NCI-H510A treated with DMSO at 0.1 percent for 48 hours (cell line): Measurements from ENCODE around the gene DOCK1.

Experiments used
- DNase-seq: peaks from one replicate; lab custom pipeline; 2025; lab: John Stamatoyannopoulos, UW

Gene DOCK1

DNA sequence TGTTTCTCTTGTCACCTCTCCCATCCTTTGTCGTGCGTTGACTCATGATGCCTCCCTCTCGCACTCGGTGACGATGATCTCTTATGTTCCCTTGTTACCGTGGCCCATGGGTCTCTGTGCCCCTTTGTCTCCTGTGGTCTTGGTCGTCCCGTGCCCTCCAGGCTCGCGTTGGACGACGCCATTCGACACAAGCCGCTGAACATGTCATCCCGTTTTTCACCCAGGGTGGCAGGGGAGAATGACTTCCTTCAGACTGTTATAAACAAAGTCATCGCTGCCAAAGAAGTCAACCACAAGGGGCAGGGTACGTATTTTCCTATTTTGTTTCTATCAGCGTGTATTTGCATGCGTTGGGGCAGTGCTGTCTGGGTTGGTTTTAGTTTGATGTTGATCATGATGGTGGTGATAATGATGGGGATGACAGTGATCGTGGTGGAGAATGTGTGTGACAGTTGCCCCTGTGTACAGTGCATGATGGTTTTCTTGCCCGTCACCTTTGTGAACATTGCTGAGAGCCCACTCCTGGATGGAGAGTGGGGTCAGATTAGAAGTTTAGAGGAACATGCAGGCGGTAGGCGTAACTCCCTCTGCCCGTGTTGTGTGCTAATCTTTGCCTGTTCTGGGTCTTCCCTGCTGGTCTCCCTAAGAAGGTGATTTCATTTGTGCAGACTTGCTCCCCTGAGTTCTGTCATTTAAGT is 107.0 kb downstream of the DOCK1 start:
- no peak for DNase-seq

DNA sequence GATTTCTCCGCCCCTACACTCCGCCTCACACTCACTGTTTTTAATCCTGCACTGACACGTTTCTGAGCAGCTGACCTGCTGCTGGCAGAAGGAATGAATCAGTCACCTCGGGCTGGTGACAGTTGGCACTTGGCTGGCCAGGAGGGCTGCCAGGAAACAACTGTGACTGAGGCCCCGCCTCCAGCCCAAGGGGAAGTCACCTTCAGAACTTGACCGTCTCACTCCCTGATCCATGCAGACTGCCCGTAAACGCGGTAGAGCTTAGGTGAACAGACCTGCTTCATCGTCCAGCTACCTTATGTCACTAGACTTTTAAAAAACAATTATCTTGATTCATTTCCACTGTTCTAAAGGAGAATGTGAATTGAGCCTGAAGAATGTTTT is 107.5 kb downstream of the DOCK1 start:
- peak; percentile 19 for DNase-seq

DNA sequence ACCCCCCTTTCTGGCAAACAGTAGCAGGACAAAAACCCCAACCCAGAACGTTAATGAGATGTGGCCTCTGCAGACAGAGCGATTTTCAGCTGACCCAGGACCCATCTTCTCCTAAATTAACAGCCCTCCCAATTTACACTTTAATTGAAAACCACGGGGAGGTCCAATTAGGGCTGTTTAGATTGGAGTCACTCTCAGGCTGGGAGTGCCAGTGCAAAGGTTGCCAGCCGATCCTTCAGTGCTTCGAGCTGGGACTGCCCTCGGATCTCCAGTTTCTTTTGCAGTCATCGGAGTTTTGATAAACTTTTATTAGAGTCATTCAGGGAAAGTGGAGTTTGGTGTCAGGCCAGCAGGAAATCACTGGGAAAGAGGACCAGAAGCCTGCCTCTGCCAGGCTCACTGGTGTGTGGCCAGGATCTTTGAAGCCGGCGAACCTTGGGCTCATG is 108.0 kb downstream of the DOCK1 start:
- no peak for DNase-seq

DNA sequence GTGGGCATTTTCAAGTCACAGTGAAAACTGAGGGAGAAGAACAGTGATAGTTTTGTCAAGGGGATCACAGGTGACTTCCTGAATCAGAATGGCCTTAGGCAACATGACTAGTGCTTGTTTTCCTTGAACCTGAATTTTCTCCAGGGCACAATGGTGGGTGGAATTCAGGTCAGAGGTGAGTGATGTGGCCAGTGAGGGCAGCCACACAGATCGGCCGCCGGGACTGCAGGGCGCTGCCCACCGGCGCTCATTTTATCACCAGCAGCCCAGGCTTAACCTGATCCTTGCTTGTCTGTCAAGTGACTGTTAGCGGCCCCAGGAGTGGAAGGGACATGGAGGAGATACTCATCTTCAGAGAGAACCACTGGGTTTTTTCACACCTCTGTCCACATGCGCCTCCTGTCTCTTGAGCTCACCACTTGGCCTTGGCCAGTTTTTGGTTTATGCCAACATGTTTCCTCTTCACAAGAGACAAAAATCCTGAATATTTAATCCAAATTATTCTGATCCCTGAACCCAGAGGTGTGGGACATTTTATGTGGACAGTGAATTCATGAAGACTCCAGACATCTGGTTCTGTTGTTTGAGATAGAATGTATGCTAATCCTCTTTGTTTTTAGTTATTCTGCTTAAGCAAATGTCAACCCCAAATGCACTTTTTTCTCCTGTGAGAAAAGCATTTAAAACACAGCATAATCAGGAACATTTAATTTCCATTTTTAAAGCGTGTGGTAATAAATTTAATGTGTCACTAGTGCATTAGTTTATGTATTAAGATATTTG is 108.7 kb downstream of the DOCK1 start:
- DNase-seq, result no peak

DNA sequence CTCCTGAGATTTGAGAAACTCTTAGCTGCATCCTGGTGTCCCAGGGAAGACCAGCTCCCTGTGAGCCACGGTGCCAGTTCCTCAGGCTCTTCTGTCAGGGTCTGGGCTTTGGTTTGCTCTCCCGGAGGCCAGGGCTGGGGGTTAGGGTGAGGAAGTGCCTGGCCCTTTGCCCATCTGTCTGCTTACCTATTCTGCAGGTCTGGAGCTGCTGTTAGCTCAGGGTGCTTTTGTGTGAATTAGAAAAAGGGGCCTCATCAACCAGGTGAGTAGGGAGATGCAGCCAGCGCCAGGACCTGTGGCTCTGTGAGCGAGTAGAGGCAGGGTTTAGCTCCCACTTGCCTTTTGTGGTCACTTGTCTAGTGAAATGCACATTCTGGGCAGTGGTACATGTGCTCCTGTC is 109.4 kb downstream of the DOCK1 start:
- DNase-seq, result no peak

DNA sequence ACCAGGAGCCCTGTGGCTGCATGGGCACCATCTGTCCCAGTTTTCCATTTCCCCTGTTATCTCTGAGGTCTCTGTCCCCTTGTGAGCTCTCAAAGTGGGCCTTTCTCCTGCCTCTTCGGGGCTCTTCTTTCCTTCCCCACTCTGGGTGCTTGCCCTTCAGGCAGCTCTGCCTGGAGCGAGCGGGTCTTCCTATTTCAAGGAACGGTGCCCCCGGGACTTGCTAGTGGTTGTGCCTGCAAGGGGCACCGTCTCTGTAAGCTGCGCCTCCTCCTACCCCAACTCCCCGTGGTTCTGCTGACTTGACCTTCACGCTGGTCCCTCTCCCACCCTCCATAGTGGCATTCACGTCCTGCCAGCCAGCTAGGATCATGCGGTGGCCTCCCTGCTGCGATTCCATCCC is 110.1 kb downstream of the DOCK1 start:
- no peak for DNase-seq

DNA sequence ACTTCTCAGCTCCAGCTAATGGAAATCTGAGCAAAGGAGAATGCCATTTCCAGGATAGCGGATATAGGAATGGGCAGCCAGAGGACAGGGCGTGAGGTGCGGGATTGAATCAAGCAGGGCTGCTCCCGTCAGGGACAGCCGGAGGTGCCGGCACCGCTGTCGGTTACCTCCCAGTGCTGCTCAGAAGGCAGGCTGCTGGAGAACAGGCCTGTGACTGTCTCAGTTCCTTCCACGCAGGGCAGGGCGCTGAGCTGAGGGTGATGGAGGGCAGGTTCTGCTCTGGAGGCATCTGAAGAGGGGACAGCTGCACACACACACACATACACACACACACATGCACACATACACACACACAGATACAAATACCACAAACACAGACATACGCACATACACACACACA is 111.1 kb downstream of the DOCK1 start:
- DNase-seq, result no peak

DNA sequence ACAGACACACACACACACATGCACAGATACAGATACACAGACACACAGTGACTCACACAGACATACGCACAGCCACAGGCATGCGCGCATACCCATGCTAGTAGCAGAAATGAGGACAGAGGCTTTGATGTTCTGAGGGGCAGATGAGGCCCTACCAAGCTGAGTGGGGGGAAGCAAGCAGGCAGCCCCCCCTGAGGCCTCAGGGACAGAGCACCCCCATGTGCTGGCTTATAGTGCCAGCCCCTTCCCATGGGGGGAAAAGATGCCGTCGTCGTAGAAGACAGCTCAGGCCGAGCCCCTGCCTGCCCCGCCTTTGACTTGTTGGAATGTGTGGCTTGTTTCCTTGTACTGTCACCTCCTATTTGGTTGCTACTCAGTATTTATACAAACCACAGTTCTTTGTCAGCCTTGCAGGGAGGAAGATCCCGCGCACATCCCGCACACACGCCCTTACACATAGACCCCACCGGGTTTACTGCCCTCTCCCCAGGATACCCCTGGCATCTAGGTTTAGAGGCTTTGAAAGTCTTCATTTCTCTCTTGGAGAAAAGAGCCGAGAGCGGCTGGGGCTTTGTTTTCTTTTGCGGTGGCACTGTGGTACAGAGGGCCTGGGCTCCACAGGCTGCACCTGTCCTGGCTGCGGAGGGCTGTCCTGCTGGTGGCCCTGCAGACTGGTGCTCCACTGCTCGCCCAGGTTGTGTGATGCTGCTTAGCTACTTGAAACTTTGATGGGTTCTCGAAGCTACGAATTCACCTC is 112.5 kb downstream of the DOCK1 start:
- no peak for DNase-seq

DNA sequence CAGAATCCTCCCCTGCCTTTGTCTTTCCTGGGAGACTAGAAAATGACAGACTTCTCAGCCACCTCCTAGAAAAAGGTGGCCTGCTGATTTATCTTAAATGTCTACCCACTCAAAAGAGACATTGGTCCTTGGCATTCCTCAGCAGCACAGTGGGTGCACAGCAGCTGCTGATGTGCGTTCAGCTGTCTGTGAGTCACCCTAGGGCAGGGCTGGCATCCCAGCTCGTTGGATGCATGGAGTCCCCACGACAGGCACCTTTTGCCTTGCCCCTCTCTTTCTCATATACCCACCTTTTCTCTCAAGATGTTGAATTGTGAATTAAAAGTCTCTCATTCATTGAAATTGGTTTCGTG is 113.0 kb downstream of the DOCK1 start:
- no peak for DNase-seq

DNA sequence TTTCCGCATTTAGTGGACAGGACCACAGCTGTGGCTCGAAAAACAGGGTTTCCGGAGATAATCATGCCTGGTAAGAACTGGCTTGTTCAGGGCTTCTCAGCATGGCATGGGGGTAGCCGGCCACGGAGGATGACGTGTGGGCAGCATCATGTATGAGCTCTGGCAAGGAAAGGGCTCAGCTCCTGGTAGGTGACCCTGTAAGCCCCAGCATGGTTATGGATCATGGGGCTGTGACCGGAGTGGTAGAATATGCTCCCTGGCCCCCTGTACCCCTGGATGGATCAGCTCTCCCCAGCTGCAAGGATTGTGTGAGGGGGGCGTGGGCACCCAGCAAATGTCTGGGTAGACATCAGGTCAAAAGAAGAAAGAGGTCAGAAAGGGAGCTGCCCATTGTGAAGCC is 113.5 kb downstream of the DOCK1 start:
- DNase-seq, result no peak

DNA sequence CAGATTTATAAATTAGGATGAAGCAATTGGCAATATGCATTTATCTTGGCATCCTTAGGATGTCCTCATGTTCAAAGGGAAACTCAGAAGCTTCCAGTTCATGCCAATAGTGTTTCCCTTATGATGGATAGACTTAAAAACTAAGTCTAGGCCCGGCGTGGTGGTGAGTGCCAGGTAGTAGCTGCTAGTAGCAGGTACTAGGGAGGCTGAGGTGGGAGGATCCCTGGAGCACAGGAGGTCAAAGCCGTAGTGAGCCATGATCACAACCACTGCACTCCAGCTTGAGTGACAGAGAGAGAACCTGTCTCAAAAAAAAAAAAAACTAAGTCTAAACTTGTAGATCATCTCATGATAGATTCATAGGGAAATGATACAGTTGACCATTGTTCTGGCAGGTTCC is 115.0 kb downstream of the DOCK1 start:
- no peak for DNase-seq

DNA sequence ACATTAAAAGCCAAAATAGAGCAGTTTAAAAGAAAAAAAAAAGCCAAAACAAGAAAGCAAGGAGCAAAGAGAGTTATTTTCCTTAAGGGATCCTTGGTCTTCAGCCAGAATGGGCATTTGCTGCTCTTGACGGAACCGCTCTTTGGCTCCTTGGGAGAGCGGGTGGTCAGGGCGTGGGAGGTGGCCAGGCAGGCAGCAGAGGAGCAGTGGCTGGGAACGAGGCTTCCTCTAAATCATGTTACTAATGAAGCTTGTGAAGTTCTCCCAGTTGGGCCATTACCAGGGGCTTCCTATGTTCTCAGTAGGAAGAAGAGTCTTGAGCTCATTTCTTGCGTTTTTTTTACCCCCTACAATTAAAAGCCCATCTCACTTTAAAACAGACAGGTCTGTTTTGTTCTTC is 116.6 kb downstream of the DOCK1 start:
- DNase-seq, result no peak

DNA sequence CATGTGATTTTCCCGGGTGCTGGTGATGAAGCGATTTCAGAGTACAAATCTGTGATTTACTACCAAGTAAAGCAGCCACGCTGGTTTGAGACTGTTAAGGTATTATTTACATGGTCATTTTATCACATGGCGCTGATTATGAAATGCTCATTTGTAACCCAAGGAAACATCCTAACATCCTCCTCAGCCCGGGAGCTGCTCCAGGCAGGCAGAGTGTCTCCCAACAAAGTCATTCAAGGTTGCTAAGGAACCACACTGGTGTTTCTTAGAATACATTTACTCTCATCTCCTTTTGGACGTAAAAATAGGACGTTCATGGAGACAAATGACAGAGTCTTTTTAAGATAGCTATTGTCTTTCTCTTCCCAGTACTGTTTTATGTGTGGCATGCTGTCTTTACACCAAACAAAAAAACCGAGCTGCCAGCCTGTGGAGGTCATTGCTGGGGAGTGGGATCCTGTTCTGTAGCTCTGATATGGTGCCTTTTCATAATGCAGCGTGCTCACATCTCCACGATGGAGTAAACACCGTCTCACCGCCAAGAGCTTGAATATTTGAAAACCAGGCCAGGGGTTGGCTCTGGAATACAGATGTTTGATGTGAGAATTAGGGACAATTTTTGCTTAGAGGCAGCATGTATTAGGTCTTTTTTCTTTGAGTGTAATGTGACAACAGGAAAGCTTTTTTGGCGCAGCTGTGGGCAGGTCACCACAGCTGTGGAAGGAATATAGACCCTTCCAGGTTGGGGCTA is 119.6 kb downstream of the DOCK1 start:
- DNase-seq, result no peak

DNA sequence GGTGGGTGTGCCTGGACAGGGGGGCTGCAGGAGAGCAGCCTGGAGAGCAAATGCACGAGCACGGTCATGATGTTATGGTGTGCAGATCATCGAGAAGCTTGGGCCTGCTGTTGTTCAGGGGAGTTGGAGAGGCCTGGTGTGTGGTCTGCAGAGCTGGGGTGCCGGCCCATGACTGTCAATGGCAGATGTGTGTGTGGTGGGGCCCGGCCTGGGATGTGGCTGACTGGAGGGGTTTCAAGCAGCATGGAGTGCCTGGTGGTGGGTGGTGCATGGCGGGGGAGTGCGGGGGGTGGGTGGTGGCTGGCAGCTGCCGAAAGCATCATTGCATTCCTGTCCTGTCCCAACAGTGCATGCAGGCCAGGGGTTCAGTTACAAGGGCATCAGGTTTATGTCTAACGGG is 122.6 kb downstream of the DOCK1 start:
- no peak for DNase-seq

DNA sequence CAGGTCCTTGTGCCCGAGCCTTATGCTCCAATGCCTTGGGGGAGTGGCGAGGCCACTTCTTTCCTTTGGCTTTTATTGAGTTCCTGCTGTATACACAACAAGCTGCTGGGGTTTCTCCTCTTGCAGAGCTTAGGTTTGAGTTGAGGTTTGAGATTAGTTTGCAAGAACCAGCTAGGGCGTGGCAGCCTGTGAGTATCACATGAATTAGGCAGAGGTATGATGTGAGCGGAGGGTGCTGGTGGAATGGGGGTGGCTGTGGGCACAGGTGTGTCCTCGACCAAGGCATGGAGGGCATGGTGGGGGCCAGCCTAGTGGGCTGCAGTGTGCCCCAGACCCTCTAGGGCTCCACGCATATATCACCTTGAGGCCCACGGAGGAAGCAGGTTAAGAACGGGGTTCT is 123.3 kb downstream of the DOCK1 start:
- no peak for DNase-seq

DNA sequence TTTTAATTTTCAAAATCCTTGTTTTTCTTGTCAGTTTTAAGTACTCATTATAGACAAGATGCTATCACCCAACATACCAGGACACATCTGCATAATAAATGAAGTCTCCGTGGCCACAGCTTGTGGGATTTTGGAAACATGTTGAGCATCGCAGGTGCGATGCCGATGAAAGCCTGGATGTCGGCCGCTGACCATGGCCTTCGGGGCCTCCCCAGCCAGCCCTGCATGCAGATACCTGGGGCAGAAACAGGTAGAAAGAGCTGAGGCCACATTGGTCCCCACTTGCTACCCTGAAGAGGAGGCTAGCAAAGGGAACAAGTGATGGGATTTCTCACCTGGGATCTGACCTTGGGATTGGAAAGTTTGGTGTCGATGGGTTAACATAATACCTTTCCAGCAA is 123.8 kb downstream of the DOCK1 start:
- DNase-seq, result no peak

DNA sequence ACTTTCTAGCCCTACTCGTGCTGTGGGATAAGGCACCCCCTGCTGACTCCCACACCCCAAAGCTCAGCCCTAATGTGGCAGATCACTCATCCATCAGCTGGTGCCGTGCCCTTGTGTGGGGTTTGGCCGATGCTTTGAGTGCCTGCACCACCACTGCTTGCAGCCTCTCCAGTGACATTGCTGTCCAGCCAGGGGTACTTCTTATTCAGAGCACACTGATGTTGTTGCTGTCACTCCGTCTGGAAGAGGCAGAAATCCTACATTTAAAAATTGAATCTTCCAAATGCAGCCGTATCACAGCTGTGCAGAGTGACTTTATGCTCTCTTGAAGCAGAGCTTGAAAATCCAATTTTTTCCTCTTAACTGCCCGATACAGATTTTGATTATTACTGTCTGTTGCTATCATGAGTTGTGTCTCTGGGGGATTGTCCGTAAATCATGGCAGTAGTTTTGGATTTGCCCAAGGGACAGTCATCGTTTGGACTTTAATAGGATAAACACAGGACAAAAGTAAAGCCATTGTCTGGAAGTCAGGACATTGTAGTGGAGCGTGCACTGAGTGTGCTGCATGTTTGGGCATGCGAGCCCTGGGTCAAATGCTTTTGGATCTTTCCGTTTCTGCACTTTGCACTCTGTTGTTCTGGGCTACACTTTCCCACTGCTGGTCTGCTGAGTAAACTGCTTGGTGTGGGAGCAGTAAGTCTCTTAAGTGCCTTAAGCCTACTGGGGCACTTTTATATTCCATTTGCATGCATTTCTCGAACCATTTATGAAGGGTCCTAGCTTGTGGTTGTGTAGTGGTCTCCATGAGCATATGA is 128.2 kb downstream of the DOCK1 start:
- DNase-seq, result no peak

DNA sequence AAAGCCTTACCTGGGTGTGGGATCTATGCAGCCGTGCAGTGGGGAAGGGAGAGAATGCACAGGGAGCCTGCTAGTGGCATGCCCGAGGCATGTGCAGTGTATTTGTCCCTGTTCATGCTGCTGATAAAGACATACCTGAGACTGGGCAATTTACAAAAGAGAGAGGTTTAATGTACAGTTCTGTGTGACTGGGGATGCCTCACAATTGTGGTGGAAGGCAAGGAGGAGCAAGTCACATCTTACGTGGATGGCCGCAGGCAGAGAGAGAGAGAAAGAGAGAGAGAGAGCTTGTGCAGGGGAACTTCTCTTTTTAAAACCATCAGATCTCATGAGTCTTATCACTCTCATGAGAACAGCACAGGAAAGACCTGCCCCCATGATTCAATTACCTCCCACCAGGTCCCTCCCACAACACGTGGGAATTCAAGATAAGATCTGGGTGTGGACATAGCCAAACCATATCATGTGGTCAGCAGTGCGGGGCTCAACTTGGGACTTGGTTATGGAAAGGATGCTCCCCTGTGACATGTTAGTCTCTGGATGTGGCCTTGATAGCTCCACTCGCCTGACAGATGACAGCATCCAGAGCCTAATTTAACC is 128.9 kb downstream of the DOCK1 start:
- DNase-seq, result no peak

DNA sequence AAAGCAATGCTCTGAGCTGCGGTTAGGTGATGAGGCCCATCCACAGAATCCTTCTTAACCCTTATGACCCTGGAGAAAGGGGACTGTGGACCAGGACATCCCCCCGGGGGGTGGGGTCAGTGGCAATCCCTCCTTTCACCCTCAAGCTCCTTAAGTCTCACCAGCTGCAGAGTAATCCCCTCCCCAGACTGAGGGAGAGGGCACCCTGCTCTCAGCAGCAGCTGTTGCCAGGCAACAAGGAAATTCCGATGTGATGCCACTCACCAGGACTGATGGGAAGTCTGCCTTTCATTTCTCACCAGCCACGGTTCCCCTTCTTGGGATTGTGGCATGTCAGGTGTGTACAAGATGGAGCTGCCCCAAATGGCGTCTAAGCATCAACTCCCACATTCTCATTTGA is 129.6 kb downstream of the DOCK1 start:
- DNase-seq, result no peak

DNA sequence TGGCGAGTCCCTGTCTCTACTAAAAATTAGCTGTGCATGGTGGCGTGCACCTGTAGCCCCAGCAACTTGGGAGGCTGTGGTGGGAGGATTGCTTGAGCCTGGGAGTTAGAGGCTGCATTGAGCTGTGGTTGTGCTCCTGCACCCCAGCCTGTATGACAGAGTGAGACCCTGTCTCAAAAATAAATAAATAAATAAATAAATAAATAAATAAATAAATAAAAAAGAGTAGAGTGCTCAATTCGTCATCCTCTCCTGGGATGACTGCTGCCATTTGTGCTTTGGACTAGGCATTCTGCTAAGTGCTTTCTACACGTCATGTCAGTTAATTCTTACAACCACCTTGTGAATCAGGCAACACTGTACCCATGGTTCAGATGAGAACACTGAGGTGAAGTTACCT is 130.6 kb downstream of the DOCK1 start:
- DNase-seq, result no peak

DNA sequence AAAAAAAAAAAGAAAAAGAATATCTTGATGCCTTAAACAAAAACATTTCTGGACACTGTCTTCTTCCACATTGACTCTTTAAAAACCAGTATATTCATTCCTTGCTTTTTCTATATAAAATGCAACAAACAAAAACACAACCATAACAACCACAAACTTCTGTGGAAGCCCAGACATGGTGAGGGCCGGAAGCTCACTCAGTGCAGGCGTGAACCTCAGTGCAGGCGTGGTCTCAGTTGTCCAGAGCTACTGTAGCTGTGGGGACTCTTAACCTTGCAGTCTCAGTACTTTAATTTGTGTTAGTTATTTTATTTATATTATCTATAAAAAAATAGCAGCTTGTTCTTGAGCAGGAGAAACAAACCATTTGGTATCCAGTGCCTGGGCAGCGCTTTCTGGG is 131.8 kb downstream of the DOCK1 start:
- DNase-seq, result no peak
